ENCODE results near the gene KAT8.
"Not testable (repeated sequence)": the region's sequence is repeated elsewhere in the genome, so short reads cannot be mapped to it uniquely, and the experiment has no call there.

The KAT8 gene

DNA sequence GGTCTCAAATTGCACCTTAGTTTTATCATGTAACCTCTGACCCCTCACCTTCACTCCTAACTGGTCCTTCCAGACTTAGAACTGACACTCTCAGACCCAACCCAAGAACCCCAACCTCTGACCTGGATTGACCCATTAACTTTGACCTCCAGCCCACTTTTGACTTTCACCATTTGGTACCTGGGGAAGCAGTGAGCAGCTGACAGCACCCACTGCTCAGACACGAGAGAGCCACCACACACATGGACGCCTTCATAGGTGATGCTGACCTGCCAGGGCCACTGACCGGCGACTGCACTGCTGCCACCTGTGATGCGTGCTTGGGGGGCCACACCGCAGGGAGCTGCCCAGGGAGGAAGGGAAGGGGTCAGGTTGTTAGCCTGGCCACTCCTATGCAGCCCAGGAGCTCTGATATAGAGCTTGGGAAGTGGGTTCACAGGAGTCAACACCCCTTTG lies 15.6 kb downstream of the KAT8 start:
- no peak for DNase-seq

- DNase-seq: no peak
These were observed 16.7 kb downstream of the KAT8 start for GRCh38 chr16:31134091-31134571.

DNA sequence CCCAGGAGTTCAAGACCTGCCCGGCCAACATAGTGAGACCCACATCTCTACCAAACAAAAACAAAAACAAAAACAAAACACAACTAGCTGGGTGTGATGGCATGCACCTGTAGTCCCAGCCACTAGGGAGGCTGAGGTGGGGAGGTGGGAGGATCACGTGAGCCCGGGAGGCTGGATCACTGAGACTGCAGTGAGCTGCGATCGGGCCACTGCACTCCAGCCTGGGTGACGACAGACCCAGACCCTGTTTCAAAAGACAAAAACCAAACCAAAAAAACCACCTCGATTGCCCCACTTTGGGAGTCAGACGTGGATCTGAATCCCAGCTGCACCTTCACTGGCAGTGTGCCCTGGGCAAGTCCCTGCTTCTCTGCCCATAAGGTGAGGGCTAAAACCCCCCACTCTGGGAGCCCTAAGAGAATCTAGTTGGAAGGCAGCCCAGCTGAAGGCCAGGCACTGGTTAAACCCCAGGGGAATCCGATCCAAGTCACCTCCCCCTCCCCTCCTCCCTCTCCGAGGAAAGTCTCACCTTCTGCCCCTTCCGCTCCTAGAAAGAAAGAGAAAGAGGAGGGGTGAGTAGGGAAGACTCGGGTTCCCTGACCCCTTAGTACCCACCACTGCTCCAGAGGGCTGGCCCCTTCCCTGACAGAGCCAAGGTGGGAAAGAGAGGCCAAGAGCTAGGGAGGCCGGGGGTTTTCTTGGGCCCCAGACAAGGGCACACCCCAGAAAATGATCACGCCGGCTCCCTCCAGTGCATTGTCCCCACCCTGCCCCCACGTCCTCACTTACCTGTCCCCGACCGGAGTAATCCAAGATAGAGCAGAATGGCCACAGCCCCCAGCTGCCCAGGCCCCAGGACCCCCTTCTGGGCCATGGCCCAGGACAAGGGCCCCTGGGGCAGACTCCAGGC lies 17.4 kb downstream of the KAT8 start:
- no peak for DNase-seq

GRCh38 chr16:31135535-31136286 lies 18.2 kb downstream of the KAT8 start, which contains the start of gene PRSS8:
PRSS8 (minus strand) TSS chr16:31135727; CDS start chr16:31135498, 229 bp downstream.
- DNase-seq: no peak

- no peak for DNase-seq
These were observed 18.8 kb downstream of the KAT8 start for GRCh38 chr16:31136287-31136662.

GRCh38 chr16:31136822-31137499 lies 19.5 kb downstream of the KAT8 start:
- not testable (repeated sequence) for DNase-seq

DNA sequence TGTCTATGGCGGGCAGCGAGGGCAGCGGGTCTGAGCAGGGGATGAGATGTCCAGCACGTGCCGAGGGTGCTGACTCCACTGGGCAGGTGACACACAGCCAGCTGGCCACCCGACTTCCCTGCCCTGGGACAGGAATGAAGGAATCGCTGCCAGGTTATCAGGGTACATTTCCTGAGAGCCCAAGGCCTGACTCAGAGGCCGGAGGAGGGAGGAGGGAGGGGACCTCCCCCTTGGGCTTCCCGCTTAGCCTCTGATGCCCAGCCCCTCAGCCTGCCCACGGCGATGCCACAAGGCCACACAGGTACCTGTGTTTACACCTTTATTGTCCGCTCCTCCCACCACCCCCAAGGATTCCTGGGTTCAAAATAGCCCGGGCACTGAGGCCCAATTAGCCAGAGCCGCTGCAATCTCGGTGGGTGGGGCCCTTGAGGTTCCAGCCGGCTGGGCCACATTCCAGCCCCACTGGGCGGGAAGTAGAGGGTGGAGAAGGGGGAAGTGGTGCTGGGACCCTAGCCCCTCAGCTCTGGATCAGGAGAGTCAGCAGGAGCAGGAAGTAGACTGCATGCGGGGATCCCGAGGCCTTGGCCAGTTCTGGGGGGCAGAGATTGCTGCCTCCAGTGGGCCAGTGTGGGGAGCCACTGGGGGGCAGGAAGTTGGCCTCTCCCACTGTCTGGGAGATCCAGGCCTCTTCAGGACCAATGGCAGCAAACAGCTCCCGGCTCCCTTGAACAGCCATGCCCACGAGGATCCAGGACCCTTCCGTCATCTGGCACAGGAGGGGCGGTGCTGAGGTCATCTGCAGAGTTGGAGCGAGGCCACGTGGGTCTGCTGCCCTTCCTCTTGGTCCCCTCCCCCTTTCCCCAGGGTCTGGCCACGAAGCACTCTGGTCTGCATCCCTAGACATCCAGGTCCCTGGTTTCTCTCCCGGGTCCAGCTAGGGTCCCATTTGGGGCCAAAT lies 21.4 kb downstream of the KAT8 start:
- DNase-seq: no peak

- not testable (repeated sequence) for DNase-seq
These were observed 23.6 kb downstream of the KAT8 start for GRCh38 chr16:31141071-31141469.

DNA sequence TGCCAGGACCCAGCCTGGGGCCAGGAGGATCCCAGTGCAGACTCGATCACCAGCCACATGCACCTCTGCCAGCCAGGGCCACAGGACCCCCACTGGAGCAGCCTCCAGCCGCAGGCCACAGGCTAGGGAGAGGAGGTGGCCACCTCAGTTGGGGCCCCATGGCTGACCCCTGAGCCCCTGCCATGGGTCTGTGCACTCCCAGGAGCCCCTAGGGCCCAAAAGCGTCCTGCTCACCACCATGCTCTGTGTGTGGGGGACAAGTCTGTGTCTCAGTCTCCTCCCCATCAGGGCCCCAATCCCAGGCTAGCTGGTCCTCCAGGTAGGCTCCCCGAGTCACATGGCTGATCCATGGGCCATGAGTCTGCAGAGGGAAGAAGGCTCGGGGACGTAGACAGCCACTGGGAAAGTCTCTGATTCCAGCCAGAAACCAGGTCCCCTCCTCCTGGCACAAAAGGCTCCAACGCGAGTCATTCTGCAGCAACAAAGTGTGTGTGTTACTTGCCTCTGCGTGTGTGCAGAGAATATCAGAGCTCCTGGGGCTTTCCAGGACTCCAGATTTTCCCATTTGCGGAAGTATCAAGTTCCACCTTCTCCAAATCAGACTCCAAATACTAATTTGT lies 24.1 kb downstream of the KAT8 start:
- no peak for DNase-seq

DNA sequence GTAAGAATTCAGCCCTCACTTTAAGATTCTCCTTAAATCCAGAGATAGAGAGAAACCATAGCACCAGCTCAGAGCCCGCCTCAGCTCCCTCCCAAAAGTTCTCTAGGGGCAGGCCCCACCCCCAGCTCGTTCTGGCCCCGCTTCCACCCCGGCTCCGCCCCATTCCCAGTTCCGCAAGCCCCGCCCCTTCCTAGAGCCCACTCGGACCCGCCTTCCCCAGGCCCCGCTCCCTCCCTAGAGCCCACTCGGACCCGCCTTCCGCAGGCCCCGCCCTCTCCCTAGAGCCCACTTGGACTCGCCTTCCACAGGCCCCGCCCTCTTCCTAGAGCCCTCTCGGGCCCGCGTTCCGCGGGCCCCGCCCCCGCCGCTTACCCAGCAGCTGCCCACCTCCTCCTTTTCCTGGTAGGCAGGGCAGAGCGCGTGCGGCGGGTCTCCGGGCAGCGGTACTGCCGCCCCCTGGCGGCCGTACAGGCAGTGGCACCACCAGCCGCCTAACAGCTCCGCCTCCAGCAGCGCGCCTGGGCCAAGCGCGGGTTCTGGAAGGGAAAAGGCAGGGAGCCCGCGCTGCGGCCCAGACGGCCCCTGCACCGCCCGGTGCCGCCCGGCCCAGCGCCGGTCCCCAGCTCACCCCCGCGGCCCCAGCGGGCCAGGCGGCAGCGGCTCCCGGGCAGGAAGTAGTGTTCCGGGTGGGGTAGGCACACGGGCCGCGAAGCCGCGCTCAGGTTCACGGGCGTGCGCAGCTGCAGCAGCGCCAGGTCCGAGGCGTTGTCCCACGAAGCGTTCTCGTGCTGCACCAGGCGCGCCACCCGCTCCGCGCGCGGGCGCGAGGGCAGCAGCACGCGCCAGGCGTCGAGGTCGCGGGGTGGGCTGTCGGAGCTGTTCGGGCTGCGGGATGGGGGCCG lies 24.9 kb downstream of the KAT8 start:
- peak; percentile 92 for DNase-seq

DNA sequence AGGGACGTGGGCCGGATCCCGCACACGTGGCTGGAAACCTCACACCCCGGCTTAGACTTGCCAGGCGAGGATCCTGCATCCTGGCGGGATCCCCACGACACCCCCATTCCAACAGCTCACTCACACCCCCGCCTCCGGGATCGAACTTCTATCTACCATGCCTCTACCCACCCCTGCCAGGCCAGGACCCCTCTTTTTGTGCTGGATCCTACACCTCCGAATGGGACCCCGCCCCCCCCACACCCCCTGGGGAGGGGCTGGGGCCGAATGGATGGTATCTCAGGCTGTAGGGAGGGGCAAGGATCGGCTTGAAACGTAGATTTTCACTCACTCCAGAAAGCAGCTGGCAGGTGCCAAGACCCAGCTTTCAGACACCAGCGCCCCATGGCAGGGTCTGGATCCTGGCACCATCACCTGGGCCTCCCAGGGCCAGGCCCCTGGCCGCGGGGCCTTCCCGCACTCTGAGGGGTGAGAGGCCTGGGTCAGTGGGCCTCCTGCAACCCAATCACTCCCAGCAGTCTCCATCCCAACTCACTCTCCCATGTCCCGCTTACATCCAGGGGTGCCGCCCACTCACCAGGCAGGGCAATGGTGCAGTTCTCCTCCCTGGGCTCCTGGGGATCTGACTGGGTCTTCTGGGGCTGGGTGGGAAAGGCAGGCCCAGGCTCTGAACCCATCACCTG lies 25.7 kb downstream of the KAT8 start:
- no peak for DNase-seq

GRCh38 chr16:31143694-31144148 lies 26.3 kb downstream of the KAT8 start:
- no peak for DNase-seq

GRCh38 chr16:31144418-31144817 lies 27.0 kb downstream of the KAT8 start:
- not testable (repeated sequence) for DNase-seq

DNA sequence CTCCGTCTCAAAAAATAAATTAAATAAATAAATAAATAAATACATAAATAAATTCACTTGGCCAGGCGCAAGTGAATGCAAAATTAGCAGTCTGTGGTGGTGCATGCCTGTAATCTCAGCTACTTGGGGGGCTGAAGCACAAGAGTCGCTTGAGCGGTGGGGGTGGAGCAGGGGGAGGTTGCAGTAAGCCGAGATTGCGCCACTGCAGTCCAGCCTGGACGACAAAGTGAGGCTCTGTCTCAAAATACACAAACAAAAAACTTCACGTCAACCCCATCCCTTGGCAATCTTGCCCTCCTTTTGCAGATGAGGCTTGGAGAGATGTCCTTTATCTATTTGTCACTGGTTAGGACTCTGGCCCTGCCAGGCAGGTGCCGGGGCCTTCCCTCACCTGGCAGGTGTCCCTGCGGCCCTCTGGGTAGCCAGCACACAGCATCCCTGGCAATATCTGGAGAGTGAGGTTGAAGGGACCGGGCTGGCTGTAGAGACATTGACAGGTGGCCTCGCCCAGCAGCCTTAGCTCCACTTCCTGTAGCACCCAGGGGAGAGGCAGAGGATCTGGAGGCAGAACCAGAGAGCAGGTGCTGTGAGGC lies 28.0 kb downstream of the KAT8 start:
- no peak for DNase-seq

- DNase-seq: no peak
These were observed 30.1 kb downstream of the KAT8 start for GRCh38 chr16:31147574-31147973.

DNA sequence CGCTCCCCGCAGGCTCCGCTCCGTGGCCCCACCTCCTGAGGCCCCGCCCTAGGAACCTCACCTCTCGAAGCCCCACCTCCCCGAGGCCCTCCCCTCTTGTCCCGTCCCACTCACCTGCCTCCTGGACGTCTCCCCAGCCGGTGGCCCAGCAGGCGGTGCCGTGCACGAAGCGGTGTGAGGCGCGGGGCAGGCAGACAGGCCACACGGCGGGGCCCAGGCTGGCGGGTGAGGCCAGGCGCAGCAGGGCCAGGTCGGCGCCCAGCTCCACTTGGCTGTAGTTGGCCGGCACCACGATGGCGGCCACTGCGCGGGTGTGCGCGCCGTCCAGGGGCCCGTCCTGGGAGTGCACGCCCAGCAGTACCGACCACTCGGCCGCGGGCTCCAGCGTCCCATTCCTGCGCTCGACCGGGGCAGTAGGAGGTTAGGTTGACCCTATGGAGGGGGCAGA lies 30.8 kb downstream of the KAT8 start:
- no peak for DNase-seq

- DNase-seq: no peak
These were observed 31.4 kb downstream of the KAT8 start for GRCh38 chr16:31148896-31149295.

GRCh38 chr16:31149332-31149731 lies 31.9 kb downstream of the KAT8 start:
- DNase-seq: no peak

Data from activated gamma-delta T cell (primary cell).